ENCODE measurements around the gene EFNA5.

DNA sequence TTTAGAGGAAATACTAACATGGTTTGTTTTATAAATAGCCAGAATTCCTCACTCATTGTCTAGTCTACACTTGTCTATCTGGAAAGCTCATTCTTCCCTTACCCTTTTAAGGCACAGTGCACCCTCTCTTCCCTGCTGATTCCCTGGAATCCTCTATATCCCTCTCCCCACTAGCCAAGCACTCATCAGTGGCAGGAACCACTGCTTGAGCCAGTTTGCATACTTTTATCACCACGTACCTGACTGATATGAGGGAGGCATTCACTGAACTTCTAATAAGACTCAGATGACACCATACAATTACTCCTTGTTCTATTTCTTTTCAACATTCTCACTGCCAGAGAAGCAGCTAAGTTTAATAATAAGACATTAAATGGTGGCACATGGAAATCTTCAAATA lies 134.9 kb downstream of the EFNA5 start:
- TF ChIP-seq EZH2phosphoT487 (IDR thresholded peaks at IDR 0.05; ENCODE audit: insufficient read depth, low read depth) = no peak
- no peak for TF ChIP-seq EZH2 (IDR thresholded peaks at IDR 0.05; ENCODE audit: insufficient read depth, poor library complexity, severe bottlenecking)
